HFF-Myc (cell line): Measurements from ENCODE around the gene IL1F10.
A peak's percentile ranks its signal among the peaks of the same experiment; 100 is the strongest.

ENCODE experiments used
- DNase-seq: peaks from one replicate; pipeline ENCODE4 v3.0.0-alpha.2; 2011; ENCODE audit warnings: low read depth; ENCODE audit errors: extremely low read depth
- H3K4me3 ChIP-seq: replicated peaks from 2 replicates; pipeline ENCODE4 v1.5.1; 2011; ENCODE audit warnings: low read depth, mild to moderate bottlenecking, control low read depth, low read length
- CTCF ChIP-seq: IDR thresholded peaks from 2 replicates; pipeline ENCODE4 v1.5.1; 2012; ENCODE audit warnings: mild to moderate bottlenecking, low read depth, low read length, control low read depth; ENCODE audit errors: missing control alignments

Gene IL1F10

GRCh38 chr2:113078350-113078839 is 10.6 kb downstream of the IL1F10 start:
- TF ChIP-seq CTCF: no peak
- H3K4me3 ChIP-seq: no peak overlapping the region
- DNase-seq: no peak

- no peak overlapping the region for H3K4me3 ChIP-seq
- DNase-seq: no peak
- TF ChIP-seq CTCF: no peak
Observed at GRCh38 chr2:113079131-113079530, 11.4 kb downstream of the IL1F10 start.

DNA sequence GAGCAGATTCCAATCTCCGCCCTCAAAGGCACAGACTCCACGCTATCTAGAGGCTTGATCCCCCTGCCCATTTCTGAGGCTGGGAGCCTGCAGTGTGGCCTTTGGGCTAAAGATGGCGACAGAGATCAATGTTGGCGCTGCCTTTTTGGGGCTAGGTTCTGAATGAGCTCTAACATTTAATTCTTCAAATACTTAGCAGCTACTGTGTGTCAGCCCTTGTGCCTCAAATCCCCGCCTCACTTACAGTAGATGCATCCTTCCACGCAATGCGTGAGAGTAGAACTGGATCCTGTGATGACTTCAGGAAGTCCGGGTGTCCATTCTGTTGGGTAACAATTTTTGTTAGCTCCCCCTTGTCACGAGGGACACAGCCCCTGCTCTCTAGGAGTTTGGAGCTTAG is 12.4 kb downstream of the IL1F10 start:
- H3K4me3 ChIP-seq: no peak overlapping the region
- TF ChIP-seq CTCF: peak; percentile 81
- DNase-seq: no peak

DNA sequence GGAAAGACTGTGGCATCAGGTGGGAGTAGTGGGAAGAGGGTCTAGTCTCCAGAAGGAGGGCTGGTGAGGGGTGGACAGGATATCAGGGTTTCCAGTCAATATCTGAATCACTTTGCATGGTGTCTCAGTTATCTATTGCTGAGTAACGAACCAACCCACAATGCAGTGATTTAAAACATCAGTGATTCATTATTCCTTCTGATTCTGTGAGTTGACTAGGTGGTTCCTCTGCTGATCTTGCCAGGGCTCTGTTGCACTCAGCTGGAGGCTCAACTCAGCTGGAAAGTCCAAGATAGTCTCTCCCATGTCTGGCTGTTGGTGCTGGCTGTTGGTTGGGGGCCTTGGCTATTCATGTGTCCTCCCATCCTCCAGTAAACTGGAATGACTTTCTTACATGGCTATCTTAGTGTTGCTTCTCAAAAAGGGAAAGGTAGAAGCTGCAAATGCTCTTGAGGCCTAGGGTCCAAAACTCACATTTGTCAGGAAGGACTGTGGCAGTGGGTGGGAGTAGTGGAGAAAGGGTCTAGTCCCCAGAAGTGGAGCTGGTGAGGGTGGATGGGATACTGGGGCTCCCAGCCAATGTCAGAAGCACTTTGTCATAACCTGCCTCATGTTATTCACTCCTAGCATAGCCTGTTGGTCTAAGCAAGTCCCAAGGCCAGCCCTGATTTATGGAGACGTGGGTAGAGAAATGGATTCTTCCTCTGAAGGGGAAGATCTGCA is 13.9 kb downstream of the IL1F10 start:
- TF ChIP-seq CTCF: no peak
- no peak overlapping the region for H3K4me3 ChIP-seq
- no peak for DNase-seq

GRCh38 chr2:113083296-113083695 is 15.5 kb downstream of the IL1F10 start:
- TF ChIP-seq CTCF: no peak
- H3K4me3 ChIP-seq: no peak overlapping the region
- DNase-seq: no peak

DNA sequence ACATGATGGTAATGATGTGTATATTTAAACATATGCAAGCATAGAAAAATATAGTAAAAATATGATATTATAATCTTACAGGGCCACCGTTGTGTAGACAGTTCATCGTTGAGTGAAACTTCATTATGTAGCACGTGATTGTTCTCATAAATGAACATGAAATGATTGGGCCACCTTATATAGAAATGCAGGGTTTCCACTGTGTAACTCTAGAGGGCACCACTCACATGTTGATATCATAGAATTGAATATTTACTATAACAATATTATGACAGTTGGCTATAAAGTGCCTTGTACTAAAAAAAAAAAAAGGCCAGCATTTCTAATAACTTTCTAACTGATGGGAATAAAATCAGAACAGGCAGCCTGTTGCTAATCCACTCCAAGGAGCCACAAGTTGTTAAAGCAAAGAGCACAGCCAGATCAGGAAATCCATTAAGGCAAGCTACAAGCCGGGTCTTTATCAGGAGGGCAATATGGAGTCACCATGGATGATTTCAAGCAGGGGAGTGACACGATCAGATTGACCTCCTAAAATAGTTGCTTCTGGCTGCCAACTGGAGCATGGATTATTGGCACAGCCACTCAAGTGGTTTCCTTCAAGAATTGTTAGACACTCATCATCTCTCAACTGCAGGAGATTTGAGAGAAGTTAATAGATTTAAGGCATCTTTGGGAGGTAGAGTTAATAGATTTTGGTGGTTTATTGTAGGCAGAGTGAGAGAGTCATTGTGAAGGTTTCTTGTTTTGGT is 16.7 kb downstream of the IL1F10 start:
- no peak for DNase-seq
- no peak overlapping the region for H3K4me3 ChIP-seq
- TF ChIP-seq CTCF: peak; percentile 30

DNA sequence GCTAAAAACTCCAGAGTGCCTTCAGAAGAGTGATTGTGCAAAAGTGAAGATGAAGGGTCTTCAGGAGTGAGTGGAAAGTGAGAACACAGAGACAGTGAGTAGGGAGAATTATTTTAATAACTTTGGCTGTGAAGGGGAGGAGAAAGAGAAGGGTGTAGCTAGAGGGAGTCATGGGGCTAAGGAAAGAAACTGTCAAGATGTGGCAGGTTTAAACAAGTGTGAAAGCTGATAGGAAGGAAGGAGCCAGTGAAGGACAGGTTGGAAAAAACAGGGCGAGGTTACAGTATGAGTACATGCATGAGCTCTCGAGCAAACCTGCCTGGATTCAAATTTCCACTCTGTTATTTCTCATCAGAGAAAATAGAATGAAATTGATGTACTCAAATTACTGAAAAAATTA is 17.8 kb downstream of the IL1F10 start:
- H3K4me3 ChIP-seq: no peak overlapping the region
- TF ChIP-seq CTCF: no peak
- DNase-seq: no peak
